Stimulated activated CD8-positive, alpha-beta memory T cell treated with anti-CD3 and anti-CD28 coated beads, Interleukin-4, amount 100 ng/mL, for 48 hours (primary cell): Measurements from ENCODE around the gene SPOCK3.
"Not testable (repeated sequence)": the region's sequence is repeated elsewhere in the genome, so short reads cannot be mapped to it uniquely, and the experiment has no call there.

Source experiments
- DNase-seq: peaks from one replicate; pipeline ENCODE4 v3.0.0-alpha.2; 2020

Gene SPOCK3

GRCh38 chr4:167031534-167032156, 202.6 kb downstream of the SPOCK3 start:
- DNase-seq: no peak

- no peak for DNase-seq
Measured at GRCh38 chr4:167028976-167029375, 205.3 kb downstream of the SPOCK3 start.

GRCh38 chr4:167025670-167026069, 208.6 kb downstream of the SPOCK3 start:
- no peak for DNase-seq

GRCh38 chr4:167023364-167023925, 210.8 kb downstream of the SPOCK3 start:
- DNase-seq: no peak

- peak; percentile 80 for DNase-seq
Measured at GRCh38 chr4:167021545-167022155, 212.6 kb downstream of the SPOCK3 start.

- no peak for DNase-seq
Measured at GRCh38 chr4:167020410-167020809, 213.9 kb downstream of the SPOCK3 start.

- no peak for DNase-seq
Measured at GRCh38 chr4:167014944-167015343, 219.3 kb downstream of the SPOCK3 start.

- no peak for DNase-seq
Measured at GRCh38 chr4:167003326-167003725, 231.0 kb downstream of the SPOCK3 start.

GRCh38 chr4:167000141-167000852, 234.0 kb downstream of the SPOCK3 start:
- no peak for DNase-seq

GRCh38 chr4:166996216-166996615, 238.1 kb downstream of the SPOCK3 start:
- DNase-seq: no peak

- DNase-seq: no peak
Measured at GRCh38 chr4:166994686-166995085, 239.6 kb downstream of the SPOCK3 start.

- no peak for DNase-seq
Measured at GRCh38 chr4:166991006-166991561, 243.2 kb downstream of the SPOCK3 start.

GRCh38 chr4:166989886-166990285, 244.4 kb downstream of the SPOCK3 start:
- no peak for DNase-seq

- no peak for DNase-seq
Measured at GRCh38 chr4:166987026-166987425, 247.3 kb downstream of the SPOCK3 start.

- DNase-seq: no peak
Measured at GRCh38 chr4:166981847-166982246, 252.4 kb downstream of the SPOCK3 start.

GRCh38 chr4:166980419-166980818, 253.9 kb downstream of the SPOCK3 start:
- no peak for DNase-seq

GRCh38 chr4:166977596-166977995, 256.7 kb downstream of the SPOCK3 start:
- no peak for DNase-seq

GRCh38 chr4:166972071-166972470, 262.2 kb downstream of the SPOCK3 start:
- no peak for DNase-seq

GRCh38 chr4:166968219-166968618, 266.1 kb downstream of the SPOCK3 start:
- not testable (repeated sequence) for DNase-seq

GRCh38 chr4:166965562-166965961, 268.7 kb downstream of the SPOCK3 start:
- no peak for DNase-seq

- no peak for DNase-seq
Measured at GRCh38 chr4:166957451-166957850, 276.8 kb downstream of the SPOCK3 start.

- DNase-seq: no peak
Measured at GRCh38 chr4:166956484-166956883, 277.8 kb downstream of the SPOCK3 start.

GRCh38 chr4:166941629-166942028, 292.7 kb downstream of the SPOCK3 start:
- peak; percentile 25 for DNase-seq

GRCh38 chr4:166930464-166930863, 303.8 kb downstream of the SPOCK3 start:
- DNase-seq: no peak
